ENCODE results near the gene TOR1B.
"Not testable (repeated sequence)": the region's sequence is repeated elsewhere in the genome, so short reads cannot be mapped to it uniquely, and the experiment has no call there.

GRCh38 chr9:129762370-129762984 is 40.5 kb upstream of the TOR1B start:
- TF ChIP-seq CTCF, POLR2A, POLR2AphosphoS5, EP300 (IDR thresholded peaks at IDR 0.05): not testable (repeated sequence)

Data from gastroesophageal sphincter (tissue), 3 donors.